SK-N-SH (cell line): ENCODE results near the gene PACSIN1. TPM values are rescaled to one million over a fixed set of nuclear protein-coding genes. Genes with fewer than 3 reads are reported as not detected.

Experiments
- CTCF ChIA-PET: fragments of 300-600, 350-600 bp; formaldehyde crosslinking; extraction: SDS; loops from one replicate; lab custom pipeline; 2021; lab: Yijun Ruan, JAX
- POLR2A ChIA-PET: fragments of 350-600 bp; sonication (Branson Sonifier 250); formaldehyde crosslinking; extraction: SDS; loops from one replicate; lab custom pipeline; 2020; ENCODE audit warnings: antibody characterized with exemption, inconsistent platforms; lab: Yijun Ruan, JAX
- DNase-seq: peaks from one replicate; pipeline ENCODE4 v3.0.0; 2012
- H2AFZ ChIP-seq: fragments of 200-600 bp; sonication (generic); 2 replicates; pipeline ENCODE4 v1.8.1; 2016; ENCODE audit warnings: antibody characterized with exemption, mild to moderate bottlenecking, low read depth
- H3F3A ChIP-seq: fragments of 200-600 bp; sonication (generic); replicated peaks from 2 replicates; pipeline ENCODE3; 2016; ENCODE audit warnings: antibody characterized with exemption, mild to moderate bottlenecking; ENCODE audit not compliant: insufficient read depth
- H3K27ac ChIP-seq, 2 experiments: fragments of 200-500 bp in 1 of 2; fragments of 200-600 bp in 1 of 2; sonication (Bioruptor generic) in 1 of 2; sonication (generic), shearing (Covaris generic) in 1 of 2; 2 replicates each; pipeline versions ENCODE4 v1.5.1 to v1.6.1; 2014 to 2016; ENCODE audit warnings: low read depth in 2 of 2, inconsistent platforms in 1 of 2, low read length in 1 of 2, mild to moderate bottlenecking in 1 of 2, mixed read lengths in 1 of 2
- H3K27me3 ChIP-seq: fragments of 200-600 bp; sonication (generic), shearing (Covaris generic); 2 replicates; pipeline ENCODE4 v1.6.1; 2016; ENCODE audit warnings: mixed run types; ENCODE audit not compliant: insufficient read depth
- H3K36me3 ChIP-seq, 2 experiments: fragments of 200-500 bp in 1 of 2; fragments of 200-600 bp in 1 of 2; sonication (Bioruptor generic) in 1 of 2; sonication (generic) in 1 of 2; replicated peaks in 1 of 2; 2 replicates each; pipeline versions ENCODE3 to v1.5.1; 2014 to 2016; ENCODE audit warnings: low read length in 1 of 2, mild to moderate bottlenecking in 1 of 2; ENCODE audit not compliant: insufficient read depth in 2 of 2, control insufficient read depth in 1 of 2
- H3K4me1 ChIP-seq, 2 experiments: fragments of 200-500 bp in 1 of 2; fragments of 200-600 bp in 1 of 2; sonication (Bioruptor generic) in 1 of 2; sonication (generic), shearing (Covaris generic) in 1 of 2; 2 replicates each; pipeline versions ENCODE4 v1.5.1 to v1.6.1; 2014 to 2016; ENCODE audit warnings: low read depth in 1 of 2, low read length in 1 of 2, mixed run types in 1 of 2; ENCODE audit not compliant: insufficient read depth in 2 of 2, control insufficient read depth in 1 of 2
- H3K4me2 ChIP-seq: fragments of 200-600 bp; sonication (generic), shearing (Covaris generic); 2 replicates; pipeline ENCODE4 v1.6.1; 2017; ENCODE audit warnings: mixed run types
- H3K4me3 ChIP-seq, 2 experiments: fragments of 200-500 bp in 1 of 2; fragments of 200-600 bp in 1 of 2; sonication (Bioruptor generic) in 1 of 2; sonication (generic), shearing (Covaris generic) in 1 of 2; 2 replicates each; pipeline versions ENCODE4 v1.5.1 to v1.8.1; 2014 to 2016; ENCODE audit warnings: low read depth in 2 of 2, inconsistent platforms in 1 of 2, low read length in 1 of 2, mild to moderate bottlenecking in 1 of 2, mixed read lengths in 1 of 2, moderate library complexity in 1 of 2
- H3K79me2 ChIP-seq: fragments of 200-600 bp; sonication (generic); 2 replicates; pipeline ENCODE4 v1.8.1; 2017; ENCODE audit warnings: mild to moderate bottlenecking; ENCODE audit not compliant: insufficient read depth
- H3K9ac ChIP-seq: fragments of 200-600 bp; sonication (generic); 2 replicates; pipeline ENCODE4 v1.6.1; 2017; ENCODE audit warnings: mixed run types
- H3K9me2 ChIP-seq: fragments of 200-600 bp; sonication (generic); 2 replicates; pipeline ENCODE4 v1.6.1; 2017; ENCODE audit warnings: mixed run types
- H3K9me3 ChIP-seq: fragments of 200-600 bp; sonication (generic); 2 replicates; pipeline ENCODE4 v1.6.1; 2017; ENCODE audit warnings: mixed run types, mild to moderate bottlenecking, moderate library complexity
- H4K20me1 ChIP-seq: fragments of 200-600 bp; sonication (generic); 2 replicates; pipeline ENCODE4 v1.6.1; 2017; ENCODE audit warnings: mild to moderate bottlenecking, mixed run types; ENCODE audit not compliant: insufficient read depth
- CHD2 ChIP-seq: fragments of 150-350 bp; IDR thresholded peaks from 2 replicates; pipeline ENCODE4 v1.6.1; 2018; ENCODE audit warnings: low read length; ENCODE audit not compliant: partially characterized antibody
- EZH2phosphoT487 ChIP-seq: fragments of 200-600 bp; sonication (generic); IDR thresholded peaks from 2 replicates; pipeline ENCODE4 v1.6.1; 2017; ENCODE audit warnings: low read depth, mixed run types, mild to moderate bottlenecking, antibody characterized with exemption, moderate library complexity, borderline replicate concordance
- FOSL2 ChIP-seq: IDR thresholded peaks from 2 replicates; pipeline ENCODE4 v1.4.0; 2012; ENCODE audit warnings: low read depth, mild to moderate bottlenecking, moderate library complexity, borderline replicate concordance
- FOXJ3 ChIP-seq: sonication (generic); formaldehyde crosslinking; IDR thresholded peaks from 2 replicates; pipeline ENCODE4 v1.5.1; 2020; ENCODE audit warnings: mild to moderate bottlenecking, missing genetic modification reagents
- FOXM1 ChIP-seq: IDR thresholded peaks from 2 replicates; pipeline ENCODE4 v1.4.0; 2012; ENCODE audit warnings: low read depth, mild to moderate bottlenecking
- MEF2A ChIP-seq: IDR thresholded peaks from 2 replicates; pipeline ENCODE4 v1.4.0; 2012; ENCODE audit warnings: low read depth, borderline replicate concordance
- NFIC ChIP-seq: IDR thresholded peaks from 2 replicates; pipeline ENCODE4 v1.4.0; 2012; ENCODE audit warnings: borderline replicate concordance
- PBX3 ChIP-seq: IDR thresholded peaks from 2 replicates; pipeline ENCODE4; 2012
- RAD21 ChIP-seq: IDR thresholded peaks from 2 replicates; pipeline ENCODE4 v1.6.1; 2012; ENCODE audit warnings: mild to moderate bottlenecking, low read length
- RCOR1 ChIP-seq: fragments of 150-350 bp; IDR thresholded peaks from 2 replicates; pipeline ENCODE4 v1.6.1; 2017; ENCODE audit warnings: antibody characterized with exemption, low read length
- WGBS: methylation state at CpG from one replicate; pipeline ENCODE4 v1.1.6; 2017; ENCODE audit warnings: low lambda C conversion rate; 5-methylcytosine and 5-hydroxymethylcytosine counted together
- polyA plus RNA-seq, 3 experiments: library from polyadenylated mRNA; depleted of rRNA; stranded (reverse); fragments of >200 nt; gene quantifications; 2 replicates each; pipeline ENCODE4 v1.2.3, GENCODE V29; 2012
- TF ChIP-seq, protein P1 (sequence below): IDR thresholded peaks from 2 replicates; pipeline ENCODE4 v1.6.1; 2012; ENCODE audit warnings: mild to moderate bottlenecking, low read depth, low read length, moderate library complexity
- TF ChIP-seq, protein P2 (sequence below): IDR thresholded peaks from 2 replicates; pipeline ENCODE4 v1.4.0; 2012; ENCODE audit warnings: low read depth, borderline replicate concordance

Gene PACSIN1
- polyA plus RNA-seq, 1 of the 3 experiments (the other 2 are of a cell fraction): 0.05 TPM

DNA sequence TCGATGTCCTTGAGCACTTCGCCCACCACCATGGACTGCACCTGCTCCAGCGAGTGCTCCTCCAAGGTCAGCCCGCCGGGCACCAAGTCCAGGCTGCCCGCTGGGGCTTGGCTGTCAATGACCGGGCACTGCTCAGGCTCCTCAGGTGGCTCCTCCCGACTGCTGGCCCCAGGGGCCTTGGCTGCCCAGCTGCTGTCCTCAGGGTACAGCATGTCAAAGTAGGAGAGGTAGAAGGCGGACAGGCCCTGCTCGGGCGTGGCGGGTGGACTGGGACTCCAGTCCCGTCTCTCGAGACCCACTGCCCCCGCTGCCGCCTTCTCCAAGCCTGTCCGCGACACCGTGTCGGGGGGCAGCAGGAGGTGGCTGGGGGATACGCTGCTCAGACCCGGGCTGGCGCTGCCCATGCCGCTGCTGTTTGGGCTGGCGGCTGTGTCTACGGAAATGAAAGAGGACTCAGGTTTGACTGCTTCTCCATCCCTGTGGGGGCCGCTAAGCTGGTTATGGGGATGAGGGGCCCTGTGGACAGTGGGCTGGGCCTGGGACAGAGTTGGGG lies 78.3 kb downstream of the PACSIN1 start:
- Histone ChIP-seq H3F3A (no peaks in the 10 kb centered on the region), H3K27me3 (no peaks in the 10 kb centered on the region), H3K4me1 (peaks cover 6 to 14% of the 10 kb centered on the region in 2 experiments; a peak in 1 of 4 replicates), H3K4me2 (peak overlapping the region; percentile 55; the same call in 1 of the 2 replicates), H4K20me1 (no peaks in the 10 kb centered on the region), H3K36me3 (no peaks in the 10 kb centered on the region), H3K9me2 (no peaks in the 10 kb centered on the region), H3K9ac (no peak overlapping the region), H3K9me3 (no peaks in the 10 kb centered on the region), H3K4me3 (no peak overlapping the region), H3K27ac (peak overlapping the region in 1 of 2 experiments; percentile 64; a peak in 1 of 4 replicates), H2AFZ (no peak overlapping the region)
- POLR2A ChIA-PET: no interaction called here
- CTCF ChIA-PET: interaction anchor here (0.8 to 1.5 kb wide), 3 partner anchors 8 to 65 kb away, joined by 3 to 4 read pairs (median 3); no protein-coding TSS in a partner anchor
- DNase-seq: no peak
- WGBS: 96% methylated on average over 5 of the region's 27 CpGs
- TF ChIP-seq RAD21: no peak
- TF ChIP-seq NFIC: no peak
- TF ChIP-seq FOXM1: no peak
- TF ChIP-seq PBX3: no peak
- TF ChIP-seq EZH2phosphoT487: no peak
- TF ChIP-seq MEF2A: no peak
- TF ChIP-seq, protein P1, sequence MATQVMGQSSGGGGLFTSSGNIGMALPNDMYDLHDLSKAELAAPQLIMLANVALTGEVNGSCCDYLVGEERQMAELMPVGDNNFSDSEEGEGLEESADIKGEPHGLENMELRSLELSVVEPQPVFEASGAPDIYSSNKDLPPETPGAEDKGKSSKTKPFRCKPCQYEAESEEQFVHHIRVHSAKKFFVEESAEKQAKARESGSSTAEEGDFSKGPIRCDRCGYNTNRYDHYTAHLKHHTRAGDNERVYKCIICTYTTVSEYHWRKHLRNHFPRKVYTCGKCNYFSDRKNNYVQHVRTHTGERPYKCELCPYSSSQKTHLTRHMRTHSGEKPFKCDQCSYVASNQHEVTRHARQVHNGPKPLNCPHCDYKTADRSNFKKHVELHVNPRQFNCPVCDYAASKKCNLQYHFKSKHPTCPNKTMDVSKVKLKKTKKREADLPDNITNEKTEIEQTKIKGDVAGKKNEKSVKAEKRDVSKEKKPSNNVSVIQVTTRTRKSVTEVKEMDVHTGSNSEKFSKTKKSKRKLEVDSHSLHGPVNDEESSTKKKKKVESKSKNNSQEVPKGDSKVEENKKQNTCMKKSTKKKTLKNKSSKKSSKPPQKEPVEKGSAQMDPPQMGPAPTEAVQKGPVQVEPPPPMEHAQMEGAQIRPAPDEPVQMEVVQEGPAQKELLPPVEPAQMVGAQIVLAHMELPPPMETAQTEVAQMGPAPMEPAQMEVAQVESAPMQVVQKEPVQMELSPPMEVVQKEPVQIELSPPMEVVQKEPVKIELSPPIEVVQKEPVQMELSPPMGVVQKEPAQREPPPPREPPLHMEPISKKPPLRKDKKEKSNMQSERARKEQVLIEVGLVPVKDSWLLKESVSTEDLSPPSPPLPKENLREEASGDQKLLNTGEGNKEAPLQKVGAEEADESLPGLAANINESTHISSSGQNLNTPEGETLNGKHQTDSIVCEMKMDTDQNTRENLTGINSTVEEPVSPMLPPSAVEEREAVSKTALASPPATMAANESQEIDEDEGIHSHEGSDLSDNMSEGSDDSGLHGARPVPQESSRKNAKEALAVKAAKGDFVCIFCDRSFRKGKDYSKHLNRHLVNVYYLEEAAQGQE: no peak
- no peak for TF ChIP-seq RCOR1
- TF ChIP-seq, protein P2, sequence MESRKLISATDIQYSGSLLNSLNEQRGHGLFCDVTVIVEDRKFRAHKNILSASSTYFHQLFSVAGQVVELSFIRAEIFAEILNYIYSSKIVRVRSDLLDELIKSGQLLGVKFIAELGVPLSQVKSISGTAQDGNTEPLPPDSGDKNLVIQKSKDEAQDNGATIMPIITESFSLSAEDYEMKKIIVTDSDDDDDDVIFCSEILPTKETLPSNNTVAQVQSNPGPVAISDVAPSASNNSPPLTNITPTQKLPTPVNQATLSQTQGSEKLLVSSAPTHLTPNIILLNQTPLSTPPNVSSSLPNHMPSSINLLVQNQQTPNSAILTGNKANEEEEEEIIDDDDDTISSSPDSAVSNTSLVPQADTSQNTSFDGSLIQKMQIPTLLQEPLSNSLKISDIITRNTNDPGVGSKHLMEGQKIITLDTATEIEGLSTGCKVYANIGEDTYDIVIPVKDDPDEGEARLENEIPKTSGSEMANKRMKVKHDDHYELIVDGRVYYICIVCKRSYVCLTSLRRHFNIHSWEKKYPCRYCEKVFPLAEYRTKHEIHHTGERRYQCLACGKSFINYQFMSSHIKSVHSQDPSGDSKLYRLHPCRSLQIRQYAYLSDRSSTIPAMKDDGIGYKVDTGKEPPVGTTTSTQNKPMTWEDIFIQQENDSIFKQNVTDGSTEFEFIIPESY: no peak
- TF ChIP-seq FOXJ3 (CRISPR knock-in tag): no peak
- TF ChIP-seq FOSL2: no peak
- no peak for TF ChIP-seq CHD2
- TF ChIP-seq, all 33 proteins: peak for 0
- H3K79me2 ChIP-seq: no peaks in the 10 kb centered on the region
